Activated B cell treated with CpG ODN at 0.5 μM for 24 hours (primary cell): Measurements from ENCODE around the gene DEPDC5. TPM values are rescaled to one million over a fixed set of nuclear protein-coding genes. Genes with fewer than 3 reads are reported as not detected.
"Not testable (repeated sequence)": the region's sequence is repeated elsewhere in the genome, so short reads cannot be mapped to it uniquely, and the experiment has no call there.

Experiments used
- ATAC-seq: fragments of 200-7000 bp; cut with Tn5 transposase; one replicate; pipeline ENCODE4 v1.10.0; 2021; ENCODE audit warnings: low read depth, mild to moderate bottlenecking, moderate library complexity
- CTCF ChIA-PET: fragments of 350-600 bp; sonication (Branson Sonifier 250); formaldehyde crosslinking; loops from one replicate; lab custom pipeline; 2021; ENCODE audit warnings: antibody characterized with exemption; lab: Charles Lee
- POLR2A ChIA-PET: fragments of 350-600 bp; sonication (Branson Sonifier 250); formaldehyde crosslinking; loops from one replicate; lab custom pipeline; 2021; ENCODE audit warnings: antibody characterized with exemption; lab: Charles Lee
- DNase-seq: peaks from one replicate; pipeline ENCODE4 v3.0.0; 2022
- H3K27ac Mint-ChIP-seq: one replicate; pipeline ENCODE4 v1.8.0; 2020; ENCODE audit warnings: mixed read lengths
- H3K27me3 Mint-ChIP-seq: one replicate; pipeline ENCODE4 v1.8.0; 2021; ENCODE audit warnings: mixed read lengths
- H3K36me3 Mint-ChIP-seq: one replicate; pipeline ENCODE4 v1.8.0; 2021; ENCODE audit warnings: low read depth, mixed read lengths
- H3K4me1 Mint-ChIP-seq: one replicate; pipeline ENCODE4 v1.8.0; 2021; ENCODE audit warnings: mixed read lengths
- H3K4me3 Mint-ChIP-seq: one replicate; pipeline ENCODE4 v1.8.0; 2020; ENCODE audit warnings: mild to moderate bottlenecking, mixed read lengths
- H3K9me3 Mint-ChIP-seq: one replicate; pipeline ENCODE4 v1.8.0; 2020; ENCODE audit warnings: mixed read lengths
- intact Hi-C: fragments of 100-400 bp; cut with micrococcal nuclease; formaldehyde crosslinking; loops from one replicate; pipeline ENCODE4 v1.15.1; 2024
- total RNA-seq: library from RNA; stranded (reverse); gene quantifications from 2 replicates; pipeline ENCODE4 v1.2.3, GENCODE V29; 2022
- TF ChIP-seq, protein P1 (sequence below): fragments of 200-600 bp; IDR thresholded peaks from one replicate; pipeline ENCODE4 v1.8.0; 2022; ENCODE audit warnings: antibody characterized with exemption, mild to moderate bottlenecking

DEPDC5 gene
- total RNA-seq, 1 donor from 2014 or later = 79.1 TPM

DNA sequence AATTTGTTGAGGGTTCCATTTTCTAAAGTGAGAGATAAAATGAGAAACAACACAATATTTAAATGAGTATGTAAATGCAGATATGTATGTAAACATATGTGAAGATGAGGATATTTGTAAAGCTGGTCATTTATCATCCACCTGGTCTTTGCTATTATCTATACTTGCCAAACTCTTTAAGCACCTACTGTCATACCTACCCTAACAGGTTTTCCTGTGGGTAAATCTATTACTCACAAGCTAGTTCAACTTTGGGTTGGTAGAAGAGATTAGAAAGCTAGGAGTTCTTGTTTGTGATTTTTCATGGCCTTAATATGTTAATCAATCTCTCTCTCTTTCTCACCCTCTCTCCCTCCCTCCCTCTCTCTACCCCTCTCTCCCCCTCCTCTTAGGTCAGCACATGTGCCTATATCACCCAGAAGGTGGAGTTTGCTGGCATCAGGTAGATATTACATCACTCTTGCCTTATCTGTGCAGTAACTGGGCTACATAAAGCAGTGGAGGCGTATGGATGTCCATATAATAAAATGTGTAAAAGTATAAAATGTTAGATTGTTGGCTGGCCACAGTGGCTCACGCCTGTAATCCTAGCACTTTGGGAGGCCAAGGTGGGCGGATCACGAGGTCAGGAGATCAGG is 14.7 kb downstream of the DEPDC5 start:
- Mint-ChIP-seq H3K27me3 (no peaks in the 10 kb centered on the region), H3K4me1 (peaks cover 7% of the 10 kb centered on the region), H3K27ac (peak overlapping the region; percentile 41), H3K9me3 (no peaks in the 10 kb centered on the region), H3K4me3 (no peak overlapping the region), H3K36me3 (peaks cover 66% of the 10 kb centered on the region)
- ChIA-PET POLR2A (interaction anchor here (0.6 to 1.0 kb wide), 4 partner anchors 15 to 609 kb away, joined by 3 to 4 read pairs (median 4); partner anchors contain the start of gene DEPDC5), CTCF (interaction anchor here (1.1 kb wide), 1 partner anchor 183 kb away, joined by 4 read pairs; no protein-coding TSS in a partner anchor)
- intact Hi-C loops = no loop called here
- TF ChIP-seq, protein P1, sequence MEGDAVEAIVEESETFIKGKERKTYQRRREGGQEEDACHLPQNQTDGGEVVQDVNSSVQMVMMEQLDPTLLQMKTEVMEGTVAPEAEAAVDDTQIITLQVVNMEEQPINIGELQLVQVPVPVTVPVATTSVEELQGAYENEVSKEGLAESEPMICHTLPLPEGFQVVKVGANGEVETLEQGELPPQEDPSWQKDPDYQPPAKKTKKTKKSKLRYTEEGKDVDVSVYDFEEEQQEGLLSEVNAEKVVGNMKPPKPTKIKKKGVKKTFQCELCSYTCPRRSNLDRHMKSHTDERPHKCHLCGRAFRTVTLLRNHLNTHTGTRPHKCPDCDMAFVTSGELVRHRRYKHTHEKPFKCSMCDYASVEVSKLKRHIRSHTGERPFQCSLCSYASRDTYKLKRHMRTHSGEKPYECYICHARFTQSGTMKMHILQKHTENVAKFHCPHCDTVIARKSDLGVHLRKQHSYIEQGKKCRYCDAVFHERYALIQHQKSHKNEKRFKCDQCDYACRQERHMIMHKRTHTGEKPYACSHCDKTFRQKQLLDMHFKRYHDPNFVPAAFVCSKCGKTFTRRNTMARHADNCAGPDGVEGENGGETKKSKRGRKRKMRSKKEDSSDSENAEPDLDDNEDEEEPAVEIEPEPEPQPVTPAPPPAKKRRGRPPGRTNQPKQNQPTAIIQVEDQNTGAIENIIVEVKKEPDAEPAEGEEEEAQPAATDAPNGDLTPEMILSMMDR = no peak
- ATAC-seq (no peak), DNase-seq (no peak)

DNA sequence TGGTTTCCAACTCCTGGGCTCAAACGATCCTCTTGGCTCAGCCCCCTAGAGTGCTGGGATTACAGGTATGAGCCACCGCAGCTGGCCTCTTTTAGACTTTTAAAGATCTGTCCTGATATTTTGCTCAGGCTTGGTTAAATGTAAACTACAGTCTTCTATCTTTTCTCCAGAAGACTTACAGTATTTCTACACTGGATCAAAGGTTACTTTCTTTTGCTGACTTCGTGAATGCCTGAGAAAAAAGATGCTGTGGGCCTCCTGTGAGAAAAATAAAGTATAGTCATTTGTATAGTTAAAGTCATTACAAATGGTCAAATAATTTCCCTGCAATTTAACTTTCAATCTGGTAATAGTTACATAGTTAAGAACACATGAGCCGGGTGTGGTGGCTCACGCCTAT is 19.6 kb downstream of the DEPDC5 start:
- Mint-ChIP-seq H3K4me3 (no peak overlapping the region), H3K4me1 (peaks cover 6% of the 10 kb centered on the region), H3K27me3 (no peaks in the 10 kb centered on the region), H3K36me3 (peaks cover 60% of the 10 kb centered on the region), H3K9me3 (no peaks in the 10 kb centered on the region), H3K27ac (no peak overlapping the region)
- POLR2A ChIA-PET = interaction anchor here (0.8 kb wide), 1 partner anchor 17 kb away, joined by 6 read pairs; no protein-coding TSS in a partner anchor
- no peak for ATAC-seq
- TF ChIP-seq, protein P1 = no peak
- DNase-seq = no peak
- intact Hi-C loops = no loop called here
- CTCF ChIA-PET = no interaction called here

DNA sequence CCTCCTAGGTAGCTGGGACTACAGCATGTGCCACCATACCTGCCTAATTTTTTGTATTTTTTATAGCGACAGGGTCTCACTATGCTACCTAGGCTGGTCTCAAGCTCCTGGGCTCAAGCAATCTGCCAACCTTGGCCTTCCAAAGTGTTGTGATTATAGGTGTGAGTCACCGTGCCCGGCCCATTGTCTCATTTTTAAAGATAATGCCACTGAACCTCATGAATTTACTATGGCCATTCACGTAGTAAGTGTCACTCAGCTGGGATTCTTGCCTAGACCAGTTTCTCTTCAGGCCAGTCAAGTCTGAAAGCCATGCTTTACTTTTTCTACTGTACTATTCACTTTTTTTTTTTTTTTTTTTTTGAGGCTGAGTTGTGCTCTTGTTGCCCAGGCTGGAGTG is 22.4 kb downstream of the DEPDC5 start:
- Mint-ChIP-seq H3K27ac (no peak overlapping the region), H3K9me3 (no peaks in the 10 kb centered on the region), H3K27me3 (no peaks in the 10 kb centered on the region), H3K4me1 (no peaks in the 10 kb centered on the region), H3K36me3 (peaks cover 68% of the 10 kb centered on the region), H3K4me3 (no peak overlapping the region)
- POLR2A ChIA-PET = interaction anchor here (0.7 kb wide), 1 partner anchor 122 kb away, joined by 3 read pairs; no protein-coding TSS in a partner anchor
- ATAC-seq = no peak
- TF ChIP-seq, protein P1 = no peak
- DNase-seq = no peak
- intact Hi-C loops = no loop called here
- CTCF ChIA-PET = no interaction called here

DNA sequence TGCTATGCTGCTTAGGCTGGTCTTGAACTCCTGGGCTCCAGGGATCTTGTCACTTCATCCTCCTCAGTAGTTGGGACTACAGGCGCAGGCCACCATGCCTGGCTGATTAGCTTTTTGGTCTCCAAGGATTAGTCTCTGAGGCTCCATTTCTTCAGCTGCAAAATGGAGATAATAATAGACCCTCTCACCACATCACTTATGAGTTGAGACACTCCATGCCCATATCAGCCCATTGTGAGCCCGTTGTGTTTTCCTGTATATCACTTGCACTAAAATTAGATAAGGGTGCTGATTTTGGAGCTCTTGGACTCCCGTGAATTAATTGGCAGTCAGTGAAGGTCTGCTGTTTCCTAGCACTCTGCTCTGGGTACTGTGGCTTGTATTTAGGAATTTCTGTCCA is 36.0 kb downstream of the DEPDC5 start:
- TF ChIP-seq, protein P1 = no peak
- Mint-ChIP-seq H3K27me3 (no peaks in the 10 kb centered on the region), H3K4me3 (peak overlapping the region; percentile 25), H3K36me3 (peaks cover 23% of the 10 kb centered on the region), H3K27ac (peak overlapping the region; percentile 82), H3K4me1 (peaks cover 36% of the 10 kb centered on the region), H3K9me3 (no peaks in the 10 kb centered on the region)
- no peak for DNase-seq
- intact Hi-C loops = loop anchor here (2.0 to 10.0 kb wide), 3 partner anchors 35 to 155 kb away; partner anchors contain the start of genes DEPDC5 and YWHAH
- ChIA-PET POLR2A (interaction anchor here (0.5 to 1.3 kb wide), 3 partner anchors 16 to 36 kb away, joined by 3 to 16 read pairs (median 6); partner anchors contain the start of gene DEPDC5), CTCF (interaction anchor here (0.6 kb wide), 1 partner anchor 124 kb away, joined by 3 read pairs; no protein-coding TSS in a partner anchor)
- no peak for ATAC-seq

DNA sequence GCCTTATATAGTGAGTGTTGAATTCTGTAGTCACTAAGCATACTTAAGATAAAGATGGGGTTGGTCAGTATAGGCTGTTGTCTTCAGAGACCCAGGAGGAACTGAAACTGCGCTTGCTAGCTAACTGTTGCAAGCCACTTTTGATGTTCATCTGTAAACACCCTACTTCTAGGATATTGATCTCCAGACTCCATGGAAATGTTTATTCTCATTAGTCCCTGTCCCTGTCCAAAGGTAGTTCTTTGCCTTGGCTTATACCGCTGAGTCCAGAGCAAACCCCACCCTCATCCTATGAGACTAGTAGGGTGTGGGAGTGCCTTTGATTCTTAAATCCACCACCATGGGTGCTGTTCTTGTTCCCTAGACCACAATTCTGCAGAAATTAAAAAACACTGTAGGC is 36.4 kb downstream of the DEPDC5 start:
- peaks cover 36% of the 10 kb centered on the region for H3K4me1 Mint-ChIP-seq
- no peaks in the 10 kb centered on the region for H3K9me3 Mint-ChIP-seq
- intact Hi-C loops = loop anchor here (2.0 to 10.0 kb wide), 3 partner anchors 35 to 155 kb away; partner anchors contain the start of genes DEPDC5 and YWHAH
- ChIA-PET CTCF (no interaction called here), POLR2A (interaction anchor here (0.6 to 1.3 kb wide), 2 partner anchors 16 to 37 kb away, joined by 6 to 16 read pairs; partner anchors contain the start of gene DEPDC5)
- peaks cover 20% of the 10 kb centered on the region for H3K36me3 Mint-ChIP-seq
- peak overlapping the region; percentile 82 for H3K27ac Mint-ChIP-seq
- peak overlapping the region; percentile 25 for H3K4me3 Mint-ChIP-seq
- peak; percentile 82 for ATAC-seq
- no peak for DNase-seq
- TF ChIP-seq, protein P1 = no peak
- no peaks in the 10 kb centered on the region for H3K27me3 Mint-ChIP-seq

DNA sequence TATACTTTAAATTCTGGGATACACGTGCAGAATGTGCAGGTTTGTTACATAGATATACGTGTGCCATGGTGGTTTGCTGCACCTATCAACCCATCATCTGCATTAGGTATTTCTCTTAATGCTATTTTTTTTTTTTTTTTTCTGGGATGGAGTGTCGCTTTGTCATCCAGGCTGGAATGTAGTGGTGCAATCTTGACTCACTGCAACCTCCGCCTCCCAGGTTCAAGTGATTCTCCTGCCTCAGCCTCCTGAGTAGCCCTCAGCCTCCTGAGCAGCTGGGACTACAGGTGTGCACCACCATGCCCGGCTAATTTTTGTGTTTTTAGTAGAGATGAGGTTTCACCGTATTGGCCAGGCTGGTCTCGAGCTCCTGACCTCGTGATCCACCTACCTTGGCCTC is 45.5 kb downstream of the DEPDC5 start:
- H3K4me1 Mint-ChIP-seq, CTCF ChIA-PET, H3K9me3 Mint-ChIP-seq, H3K27me3 Mint-ChIP-seq, H3K4me3 Mint-ChIP-seq, ATAC-seq, DNase-seq, H3K27ac Mint-ChIP-seq: not testable (repeated sequence)
- H3K36me3 Mint-ChIP-seq = peaks cover 56% of the 10 kb centered on the region
- POLR2A ChIA-PET = interaction anchor here (0.7 kb wide), 3 partner anchors 14 to 122 kb away, joined by 3 to 15 read pairs (median 4); no protein-coding TSS in a partner anchor
- intact Hi-C loops = loop anchor here (10.0 kb wide), 1 partner anchor 145 kb away; the partner anchor contains the start of gene YWHAH
